K562 (cell line): ENCODE results near the gene CDT1. TPM values are rescaled to one million over a fixed set of nuclear protein-coding genes. Genes with fewer than 3 reads are reported as not detected.

Source experiments
- ATF7 ChIP-seq: fragments of 450-650 bp; IDR thresholded peaks from 2 replicates; pipeline ENCODE4 v1.7.1; 2014; ENCODE audit warnings: mild to moderate bottlenecking, moderate library complexity
- BRCA1 ChIP-seq, 2 experiments: fragments of 450-650 bp in 1 of 2; sonication (generic) in 1 of 2; formaldehyde crosslinking in 1 of 2; IDR thresholded peaks; 2 replicates each; pipeline versions ENCODE4 v1.5.0 to v1.6.1; 2017 to 2020; ENCODE audit warnings: mild to moderate bottlenecking in 1 of 2, missing genetic modification reagents in 1 of 2
- DACH1 ChIP-seq: fragments of 450-650 bp; IDR thresholded peaks from 2 replicates; pipeline ENCODE4 v1.6.1; 2018; ENCODE audit not compliant: partially characterized antibody
- DNMT1 ChIP-seq: fragments of 450-650 bp; IDR thresholded peaks from 2 replicates; pipeline ENCODE4 v1.6.1; 2016; ENCODE audit warnings: antibody characterized with exemption, mild to moderate bottlenecking
- FOS ChIP-seq: IDR thresholded peaks from 3 replicates; pipeline ENCODE4 v1.6.1; 2011; ENCODE audit not compliant: insufficient read length; ENCODE audit errors: extremely low read depth
- NR2F6 ChIP-seq: fragments of 450-650 bp; formaldehyde crosslinking; IDR thresholded peaks from 2 replicates; pipeline ENCODE4 v1.4.0; 2020; ENCODE audit warnings: mild to moderate bottlenecking
- SETDB1 ChIP-seq: IDR thresholded peaks from one replicate; pipeline ENCODE4 v1.6.1; 2012; ENCODE audit warnings: low read length, control low read depth, inconsistent platforms
- SIRT6 ChIP-seq: IDR thresholded peaks from one replicate; pipeline ENCODE4 v1.6.1; 2012; ENCODE audit warnings: low read depth, mild to moderate bottlenecking, control low read depth, inconsistent platforms, low read length, moderate library complexity
- SMC3 ChIP-seq: conservative IDR thresholded peaks from 2 replicates; pipeline ENCODE4 v1.6.1; 2011; ENCODE audit warnings: low read depth, low read length, improper control_type of control experiment; ENCODE audit not compliant: insufficient read depth
- ZNF134 ChIP-seq: fragments of 250-450 bp; sonication (Bioruptor Pico); conservative IDR thresholded peaks from 2 replicates; pipeline ENCODE4 v1.4.0; 2020
- ZNF143 ChIP-seq: sonication (generic); formaldehyde crosslinking; IDR thresholded peaks from 2 replicates; pipeline ENCODE4 v1.9.0; 2022; ENCODE audit warnings: mild to moderate bottlenecking, missing genetic modification reagents
- ZNF3 ChIP-seq: fragments of 250-450 bp; sonication (Bioruptor Pico); IDR thresholded peaks from 2 replicates; pipeline ENCODE4 v1.5.0; 2021; ENCODE audit warnings: mild to moderate bottlenecking, moderate library complexity
- polyA plus RNA-seq, 8 experiments: library from polyadenylated mRNA; depleted of rRNA in 4 of 8; stranded (reverse) in 5 of 8; unstranded in 3 of 8; fragments of >200 nt; fragmentation: Nextera tagmentation in 2 of 8; fragmentation: Illumina TruSeq in 1 of 8; extraction: Ambion mirVana in 2 of 8; extraction: Trizol in 1 of 8; gene quantifications; 2 replicates each; pipeline versions ENCODE4 v1.2.1 to v1.2.3, GENCODE V29; 2011 to 2014; ENCODE audit warnings: inconsistent platforms in 1 of 8, missing spikeins in 1 of 8
- total RNA-seq, 7 experiments: library from RNA; depleted of rRNA in 6 of 7; stranded (reverse); fragments of >200 nt in 6 of 7; fragmentation: Illumina TruSeq in 2 of 7; extraction: Trizol in 2 of 7; gene quantifications; 2 replicates each; pipeline versions ENCODE4 v1.2.1 to v1.2.3, GENCODE V29; 2011 to 2021; ENCODE audit warnings: low replicate concordance in 1 of 7
- TF ChIP-seq, protein P1 (sequence below): fragments of 450-650 bp; formaldehyde crosslinking; IDR thresholded peaks from 2 replicates; pipeline ENCODE4 v1.4.0; 2020; ENCODE audit warnings: mild to moderate bottlenecking, moderate library complexity
- TF ChIP-seq, protein P2 (sequence below), 2 experiments: fragments of 200-800 bp in 1 of 2; sonication (Bioruptor generic) in 1 of 2; sonication (generic) in 1 of 2; formaldehyde crosslinking in 1 of 2; IDR thresholded peaks in 1 of 2; conservative IDR thresholded peaks in 1 of 2; 2 replicates each; pipeline versions ENCODE4 v1.5.0 to v1.6.1; 2016 to 2020; ENCODE audit warnings: missing compliant biosample characterization in 1 of 2, missing genetic modification characterization in 1 of 2, missing genetic modification reagents in 1 of 2
- TF ChIP-seq, protein P3 (sequence below): fragments of 200-800 bp; sonication (Bioruptor generic); IDR thresholded peaks from 2 replicates; pipeline ENCODE4 v1.6.1; 2017; ENCODE audit warnings: missing genetic modification characterization, missing compliant biosample characterization
- TF ChIP-seq, protein P4 (sequence below): sonication (generic); formaldehyde crosslinking; IDR thresholded peaks from 2 replicates; pipeline ENCODE4 v1.8.0; 2023; ENCODE audit warnings: missing genetic modification reagents, mild to moderate bottlenecking, borderline replicate concordance

The CDT1 gene
- total and polyA plus RNA-seq, 9 of the 15 experiments (the other 6 are each of a cell fraction or from before 2014, with no cell fraction given), result 0.92 to 178 (median 14.2) TPM

DNA sequence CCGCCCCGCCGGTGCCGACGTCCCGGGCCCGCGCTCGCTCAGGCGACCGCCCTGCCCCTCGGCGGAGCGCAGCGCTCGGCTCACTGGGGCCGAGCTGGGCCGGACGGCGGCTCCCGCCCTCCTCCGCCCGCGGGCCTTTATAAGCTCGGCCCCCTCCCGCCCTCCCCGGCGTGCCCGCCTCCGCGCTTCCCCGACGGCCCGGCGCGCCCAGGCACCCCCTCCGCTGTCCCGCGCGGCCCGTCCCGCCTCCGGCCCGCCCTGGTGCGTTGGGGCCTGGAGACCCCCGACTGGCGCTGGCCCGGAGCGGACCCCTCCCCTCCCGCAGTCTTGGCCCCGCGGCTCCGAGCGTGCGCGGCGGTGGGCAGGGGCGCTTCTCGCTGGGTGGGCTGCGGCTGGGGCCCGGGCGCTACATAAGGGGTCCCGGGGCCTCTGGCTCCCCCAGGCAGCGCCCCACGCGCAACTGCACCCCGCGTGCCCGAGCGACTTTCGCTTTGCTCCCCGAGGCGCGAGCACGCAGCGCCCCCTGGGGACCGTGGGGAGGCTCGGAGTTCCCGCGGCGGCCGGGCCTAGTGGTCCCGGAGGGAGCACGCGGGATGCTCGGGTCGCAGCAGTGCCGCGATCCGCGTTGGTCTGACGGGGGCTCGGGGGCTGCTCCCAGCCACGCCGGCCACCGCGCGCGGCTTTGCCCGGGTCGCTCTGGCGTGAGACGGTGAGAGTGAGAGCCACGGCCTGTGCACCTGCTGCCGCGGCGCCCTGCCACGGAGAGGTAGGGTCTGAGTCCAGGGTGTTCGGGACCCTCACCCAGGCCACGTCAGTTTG lies 18.3 kb upstream of the CDT1 start, which contains the start of gene PIEZO1 (continued):
- TF ChIP-seq, protein P1, sequence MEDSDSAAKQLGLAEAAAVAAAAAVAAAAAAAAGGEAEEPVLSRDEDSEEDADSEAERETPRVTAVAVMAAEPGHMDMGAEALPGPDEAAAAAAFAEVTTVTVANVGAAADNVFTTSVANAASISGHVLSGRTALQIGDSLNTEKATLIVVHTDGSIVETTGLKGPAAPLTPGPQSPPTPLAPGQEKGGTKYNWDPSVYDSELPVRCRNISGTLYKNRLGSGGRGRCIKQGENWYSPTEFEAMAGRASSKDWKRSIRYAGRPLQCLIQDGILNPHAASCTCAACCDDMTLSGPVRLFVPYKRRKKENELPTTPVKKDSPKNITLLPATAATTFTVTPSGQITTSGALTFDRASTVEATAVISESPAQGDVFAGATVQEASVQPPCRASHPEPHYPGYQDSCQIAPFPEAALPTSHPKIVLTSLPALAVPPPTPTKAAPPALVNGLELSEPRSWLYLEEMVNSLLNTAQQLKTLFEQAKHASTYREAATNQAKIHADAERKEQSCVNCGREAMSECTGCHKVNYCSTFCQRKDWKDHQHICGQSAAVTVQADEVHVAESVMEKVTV (CRISPR knock-in tag), result peak; percentile 87
- TF ChIP-seq, protein P2, sequence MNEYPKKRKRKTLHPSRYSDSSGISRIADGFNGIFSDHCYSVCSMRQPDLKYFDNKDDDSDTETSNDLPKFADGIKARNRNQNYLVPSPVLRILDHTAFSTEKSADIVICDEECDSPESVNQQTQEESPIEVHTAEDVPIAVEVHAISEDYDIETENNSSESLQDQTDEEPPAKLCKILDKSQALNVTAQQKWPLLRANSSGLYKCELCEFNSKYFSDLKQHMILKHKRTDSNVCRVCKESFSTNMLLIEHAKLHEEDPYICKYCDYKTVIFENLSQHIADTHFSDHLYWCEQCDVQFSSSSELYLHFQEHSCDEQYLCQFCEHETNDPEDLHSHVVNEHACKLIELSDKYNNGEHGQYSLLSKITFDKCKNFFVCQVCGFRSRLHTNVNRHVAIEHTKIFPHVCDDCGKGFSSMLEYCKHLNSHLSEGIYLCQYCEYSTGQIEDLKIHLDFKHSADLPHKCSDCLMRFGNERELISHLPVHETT (CRISPR knock-in tag; conservative IDR thresholded peaks at IDR 0.05 in 1 of 2, IDR thresholded peaks at IDR 0.05 in 1 of 2), result peak in 1 of 2 experiments; percentile 60; a peak in 1 of 4 replicates
- TF ChIP-seq BRCA1 (IDR thresholded peaks at IDR 0.05) (no peak), BRCA1 (CRISPR knock-in tag; IDR thresholded peaks at IDR 0.05) (peak; percentile 74; the same call in 1 of the 2 replicates), ZNF143 (peak; percentile 48; the same call in 1 of the 2 replicates), FOS (no peak), ATF7 (peak; percentile 65; the same call in 1 of the 2 replicates), NR2F6 (CRISPR knock-in tag) (no peak), SETDB1 (no peak), SMC3 (peak; percentile 79), ZNF3 (no peak), DACH1 (no peak), ZNF134 (CRISPR knock-in tag) (no peak), DNMT1 (no peak), SIRT6 (no peak)
- TF ChIP-seq, protein P3, sequence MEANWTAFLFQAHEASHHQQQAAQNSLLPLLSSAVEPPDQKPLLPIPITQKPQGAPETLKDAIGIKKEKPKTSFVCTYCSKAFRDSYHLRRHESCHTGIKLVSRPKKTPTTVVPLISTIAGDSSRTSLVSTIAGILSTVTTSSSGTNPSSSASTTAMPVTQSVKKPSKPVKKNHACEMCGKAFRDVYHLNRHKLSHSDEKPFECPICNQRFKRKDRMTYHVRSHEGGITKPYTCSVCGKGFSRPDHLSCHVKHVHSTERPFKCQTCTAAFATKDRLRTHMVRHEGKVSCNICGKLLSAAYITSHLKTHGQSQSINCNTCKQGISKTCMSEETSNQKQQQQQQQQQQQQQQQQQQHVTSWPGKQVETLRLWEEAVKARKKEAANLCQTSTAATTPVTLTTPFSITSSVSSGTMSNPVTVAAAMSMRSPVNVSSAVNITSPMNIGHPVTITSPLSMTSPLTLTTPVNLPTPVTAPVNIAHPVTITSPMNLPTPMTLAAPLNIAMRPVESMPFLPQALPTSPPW (CRISPR knock-in tag), result peak; percentile 98
- TF ChIP-seq, protein P4, sequence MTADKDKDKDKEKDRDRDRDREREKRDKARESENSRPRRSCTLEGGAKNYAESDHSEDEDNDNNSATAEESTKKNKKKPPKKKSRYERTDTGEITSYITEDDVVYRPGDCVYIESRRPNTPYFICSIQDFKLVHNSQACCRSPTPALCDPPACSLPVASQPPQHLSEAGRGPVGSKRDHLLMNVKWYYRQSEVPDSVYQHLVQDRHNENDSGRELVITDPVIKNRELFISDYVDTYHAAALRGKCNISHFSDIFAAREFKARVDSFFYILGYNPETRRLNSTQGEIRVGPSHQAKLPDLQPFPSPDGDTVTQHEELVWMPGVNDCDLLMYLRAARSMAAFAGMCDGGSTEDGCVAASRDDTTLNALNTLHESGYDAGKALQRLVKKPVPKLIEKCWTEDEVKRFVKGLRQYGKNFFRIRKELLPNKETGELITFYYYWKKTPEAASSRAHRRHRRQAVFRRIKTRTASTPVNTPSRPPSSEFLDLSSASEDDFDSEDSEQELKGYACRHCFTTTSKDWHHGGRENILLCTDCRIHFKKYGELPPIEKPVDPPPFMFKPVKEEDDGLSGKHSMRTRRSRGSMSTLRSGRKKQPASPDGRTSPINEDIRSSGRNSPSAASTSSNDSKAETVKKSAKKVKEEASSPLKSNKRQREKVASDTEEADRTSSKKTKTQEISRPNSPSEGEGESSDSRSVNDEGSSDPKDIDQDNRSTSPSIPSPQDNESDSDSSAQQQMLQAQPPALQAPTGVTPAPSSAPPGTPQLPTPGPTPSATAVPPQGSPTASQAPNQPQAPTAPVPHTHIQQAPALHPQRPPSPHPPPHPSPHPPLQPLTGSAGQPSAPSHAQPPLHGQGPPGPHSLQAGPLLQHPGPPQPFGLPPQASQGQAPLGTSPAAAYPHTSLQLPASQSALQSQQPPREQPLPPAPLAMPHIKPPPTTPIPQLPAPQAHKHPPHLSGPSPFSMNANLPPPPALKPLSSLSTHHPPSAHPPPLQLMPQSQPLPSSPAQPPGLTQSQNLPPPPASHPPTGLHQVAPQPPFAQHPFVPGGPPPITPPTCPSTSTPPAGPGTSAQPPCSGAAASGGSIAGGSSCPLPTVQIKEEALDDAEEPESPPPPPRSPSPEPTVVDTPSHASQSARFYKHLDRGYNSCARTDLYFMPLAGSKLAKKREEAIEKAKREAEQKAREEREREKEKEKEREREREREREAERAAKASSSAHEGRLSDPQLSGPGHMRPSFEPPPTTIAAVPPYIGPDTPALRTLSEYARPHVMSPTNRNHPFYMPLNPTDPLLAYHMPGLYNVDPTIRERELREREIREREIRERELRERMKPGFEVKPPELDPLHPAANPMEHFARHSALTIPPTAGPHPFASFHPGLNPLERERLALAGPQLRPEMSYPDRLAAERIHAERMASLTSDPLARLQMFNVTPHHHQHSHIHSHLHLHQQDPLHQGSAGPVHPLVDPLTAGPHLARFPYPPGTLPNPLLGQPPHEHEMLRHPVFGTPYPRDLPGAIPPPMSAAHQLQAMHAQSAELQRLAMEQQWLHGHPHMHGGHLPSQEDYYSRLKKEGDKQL (CRISPR knock-in tag), result no peak
